HL-60 (cell line): ENCODE data around the gene EP400.

Experiments used
- DNase-seq, 2 experiments: peaks; one replicate each; pipeline ENCODE4 v3.0.0-alpha.2; 2010 to 2020; ENCODE audit warnings: low read depth in 1 of 2, low spot score in 1 of 2
- H3K27ac ChIP-seq: fragments of 250-450 bp; sonication (Bioruptor Pico); replicated peaks from 2 replicates; pipeline ENCODE4 v1.5.1; 2020; ENCODE audit warnings: mild to moderate bottlenecking, moderate library complexity
- H3K27me3 ChIP-seq: fragments of 250-450 bp; sonication (Bioruptor Pico); 2 replicates; pipeline ENCODE4 v1.5.1; 2021; ENCODE audit warnings: mild to moderate bottlenecking, moderate library complexity; ENCODE audit not compliant: insufficient read depth, poor library complexity, severe bottlenecking
- H3K4me3 ChIP-seq: replicated peaks from 2 replicates; pipeline ENCODE4 v1.5.1; 2011; ENCODE audit warnings: mild to moderate bottlenecking, control low read depth, low read length; ENCODE audit not compliant: insufficient read depth
- GABPA ChIP-seq: IDR thresholded peaks from 2 replicates; pipeline ENCODE4 v1.6.1; 2012; ENCODE audit warnings: low read depth
- POLR2AphosphoS5 ChIP-seq: IDR thresholded peaks from 2 replicates; pipeline ENCODE4 v1.6.1; 2012; ENCODE audit warnings: low read depth
- SPI1 ChIP-seq: IDR thresholded peaks from 2 replicates; pipeline ENCODE4 v1.6.1; 2012; ENCODE audit warnings: low read depth, mild to moderate bottlenecking, borderline replicate concordance
- TF ChIP-seq, protein P1 (sequence below): IDR thresholded peaks from one replicate; pipeline ENCODE4 v1.5.1; 2011; ENCODE audit warnings: low read length, control low read depth, inconsistent platforms; ENCODE audit not compliant: insufficient read depth
- TF ChIP-seq, protein P2 (sequence below): IDR thresholded peaks from 2 replicates; pipeline ENCODE4 v1.6.1; 2012; ENCODE audit warnings: low read depth; ENCODE audit not compliant: insufficient replicate concordance

Gene EP400

DNA sequence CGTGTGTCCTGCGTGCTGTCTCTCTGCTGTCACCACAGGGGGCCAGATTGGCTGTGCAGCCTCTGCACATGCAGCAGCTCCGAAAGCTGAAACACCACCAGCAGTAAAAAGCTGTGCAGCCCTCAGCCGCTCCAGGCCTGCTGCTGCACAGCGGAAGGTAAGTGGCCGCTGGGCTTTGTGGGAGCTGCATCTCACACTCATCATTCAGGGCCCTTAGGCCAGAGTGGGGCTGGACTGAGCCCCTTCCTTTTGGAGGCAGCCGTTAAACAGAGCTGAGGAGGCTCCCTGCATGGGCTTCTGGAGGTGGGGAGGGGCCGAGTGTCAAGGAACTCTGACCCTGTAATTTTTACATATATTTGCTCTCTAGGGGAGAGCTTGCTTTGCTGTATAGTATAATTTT is 177.3 kb downstream of the EP400 start:
- DNase-seq: no peak
- Histone ChIP-seq H3K27me3 (no peaks in the 10 kb centered on the region), H3K27ac (no peak overlapping the region), H3K4me3 (no peak overlapping the region)
- TF ChIP-seq SPI1 (no peak), POLR2AphosphoS5 (no peak), GABPA (no peak)
- TF ChIP-seq, protein P1, sequence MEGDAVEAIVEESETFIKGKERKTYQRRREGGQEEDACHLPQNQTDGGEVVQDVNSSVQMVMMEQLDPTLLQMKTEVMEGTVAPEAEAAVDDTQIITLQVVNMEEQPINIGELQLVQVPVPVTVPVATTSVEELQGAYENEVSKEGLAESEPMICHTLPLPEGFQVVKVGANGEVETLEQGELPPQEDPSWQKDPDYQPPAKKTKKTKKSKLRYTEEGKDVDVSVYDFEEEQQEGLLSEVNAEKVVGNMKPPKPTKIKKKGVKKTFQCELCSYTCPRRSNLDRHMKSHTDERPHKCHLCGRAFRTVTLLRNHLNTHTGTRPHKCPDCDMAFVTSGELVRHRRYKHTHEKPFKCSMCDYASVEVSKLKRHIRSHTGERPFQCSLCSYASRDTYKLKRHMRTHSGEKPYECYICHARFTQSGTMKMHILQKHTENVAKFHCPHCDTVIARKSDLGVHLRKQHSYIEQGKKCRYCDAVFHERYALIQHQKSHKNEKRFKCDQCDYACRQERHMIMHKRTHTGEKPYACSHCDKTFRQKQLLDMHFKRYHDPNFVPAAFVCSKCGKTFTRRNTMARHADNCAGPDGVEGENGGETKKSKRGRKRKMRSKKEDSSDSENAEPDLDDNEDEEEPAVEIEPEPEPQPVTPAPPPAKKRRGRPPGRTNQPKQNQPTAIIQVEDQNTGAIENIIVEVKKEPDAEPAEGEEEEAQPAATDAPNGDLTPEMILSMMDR: no peak
- TF ChIP-seq, protein P2, sequence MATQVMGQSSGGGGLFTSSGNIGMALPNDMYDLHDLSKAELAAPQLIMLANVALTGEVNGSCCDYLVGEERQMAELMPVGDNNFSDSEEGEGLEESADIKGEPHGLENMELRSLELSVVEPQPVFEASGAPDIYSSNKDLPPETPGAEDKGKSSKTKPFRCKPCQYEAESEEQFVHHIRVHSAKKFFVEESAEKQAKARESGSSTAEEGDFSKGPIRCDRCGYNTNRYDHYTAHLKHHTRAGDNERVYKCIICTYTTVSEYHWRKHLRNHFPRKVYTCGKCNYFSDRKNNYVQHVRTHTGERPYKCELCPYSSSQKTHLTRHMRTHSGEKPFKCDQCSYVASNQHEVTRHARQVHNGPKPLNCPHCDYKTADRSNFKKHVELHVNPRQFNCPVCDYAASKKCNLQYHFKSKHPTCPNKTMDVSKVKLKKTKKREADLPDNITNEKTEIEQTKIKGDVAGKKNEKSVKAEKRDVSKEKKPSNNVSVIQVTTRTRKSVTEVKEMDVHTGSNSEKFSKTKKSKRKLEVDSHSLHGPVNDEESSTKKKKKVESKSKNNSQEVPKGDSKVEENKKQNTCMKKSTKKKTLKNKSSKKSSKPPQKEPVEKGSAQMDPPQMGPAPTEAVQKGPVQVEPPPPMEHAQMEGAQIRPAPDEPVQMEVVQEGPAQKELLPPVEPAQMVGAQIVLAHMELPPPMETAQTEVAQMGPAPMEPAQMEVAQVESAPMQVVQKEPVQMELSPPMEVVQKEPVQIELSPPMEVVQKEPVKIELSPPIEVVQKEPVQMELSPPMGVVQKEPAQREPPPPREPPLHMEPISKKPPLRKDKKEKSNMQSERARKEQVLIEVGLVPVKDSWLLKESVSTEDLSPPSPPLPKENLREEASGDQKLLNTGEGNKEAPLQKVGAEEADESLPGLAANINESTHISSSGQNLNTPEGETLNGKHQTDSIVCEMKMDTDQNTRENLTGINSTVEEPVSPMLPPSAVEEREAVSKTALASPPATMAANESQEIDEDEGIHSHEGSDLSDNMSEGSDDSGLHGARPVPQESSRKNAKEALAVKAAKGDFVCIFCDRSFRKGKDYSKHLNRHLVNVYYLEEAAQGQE: no peak

DNA sequence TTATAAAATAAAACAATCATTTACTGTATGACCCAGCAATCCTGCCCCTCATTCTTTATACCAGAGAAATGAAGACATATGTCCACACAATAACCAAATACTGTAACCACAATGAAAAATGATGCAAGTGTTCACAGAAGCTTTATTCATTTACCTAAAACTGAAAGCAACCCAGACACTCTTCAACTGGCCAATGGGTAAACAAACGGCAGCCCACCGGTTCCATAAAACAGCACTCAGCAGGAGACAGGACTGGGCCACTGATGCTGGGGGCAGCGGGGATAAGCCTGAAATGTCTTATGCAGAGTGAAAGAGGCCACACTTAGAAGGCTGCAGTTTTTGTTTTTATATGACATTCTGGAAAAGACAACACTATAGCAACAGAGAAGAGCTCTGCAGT is 179.3 kb downstream of the EP400 start:
- TF ChIP-seq, protein P2: no peak
- TF ChIP-seq GABPA (no peak), SPI1 (no peak), POLR2AphosphoS5 (no peak)
- TF ChIP-seq, protein P1: no peak
- Histone ChIP-seq H3K27ac (no peak overlapping the region), H3K4me3 (no peak overlapping the region), H3K27me3 (no peaks in the 10 kb centered on the region)
- no peak for DNase-seq

DNA sequence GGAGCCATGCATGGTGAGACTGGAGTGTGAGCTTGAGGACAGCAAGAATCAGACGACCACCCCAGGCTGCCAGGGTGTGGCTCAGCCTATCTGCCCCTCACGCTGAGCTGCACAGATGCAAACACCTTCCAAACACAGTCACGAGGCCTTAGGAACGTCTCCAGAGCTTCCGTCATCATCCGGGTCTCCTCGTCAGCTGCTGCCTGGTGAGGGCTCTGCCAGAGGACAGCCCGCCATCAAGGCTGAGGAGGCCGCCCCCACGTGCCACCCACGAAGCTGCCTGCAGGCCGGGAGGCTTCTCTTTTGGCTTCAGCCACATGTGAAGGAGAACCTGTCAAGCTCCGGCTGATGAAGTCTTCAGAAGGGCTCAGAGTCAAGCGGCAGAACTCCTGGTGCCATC is 180.9 kb downstream of the EP400 start:
- Histone ChIP-seq H3K27me3 (no peaks in the 10 kb centered on the region), H3K4me3 (no peak overlapping the region), H3K27ac (no peak overlapping the region)
- TF ChIP-seq, protein P1: no peak
- TF ChIP-seq POLR2AphosphoS5 (no peak), SPI1 (no peak), GABPA (no peak)
- TF ChIP-seq, protein P2: no peak
- DNase-seq: no peak
